Forelimb muscle (tissue), 1 donor: ENCODE data around the gene ACSL1. TPM values are rescaled to one million over a fixed set of nuclear protein-coding genes. Genes with fewer than 3 reads are reported as not detected.

Source experiments
- DNase-seq: peaks from one replicate; pipeline ENCODE4 v3.0.0-alpha.2; 2013; ENCODE audit warnings: low read depth
- polyA plus RNA-seq: library from polyadenylated mRNA; unstranded; fragments of 120-200 nt; gene quantifications from one replicate; pipeline ENCODE4 v1.2.1, GENCODE V29; 2013; ENCODE audit not compliant: insufficient read length

ACSL1 gene
- polyA plus RNA-seq, 1 donor, result 42.9 TPM

DNA sequence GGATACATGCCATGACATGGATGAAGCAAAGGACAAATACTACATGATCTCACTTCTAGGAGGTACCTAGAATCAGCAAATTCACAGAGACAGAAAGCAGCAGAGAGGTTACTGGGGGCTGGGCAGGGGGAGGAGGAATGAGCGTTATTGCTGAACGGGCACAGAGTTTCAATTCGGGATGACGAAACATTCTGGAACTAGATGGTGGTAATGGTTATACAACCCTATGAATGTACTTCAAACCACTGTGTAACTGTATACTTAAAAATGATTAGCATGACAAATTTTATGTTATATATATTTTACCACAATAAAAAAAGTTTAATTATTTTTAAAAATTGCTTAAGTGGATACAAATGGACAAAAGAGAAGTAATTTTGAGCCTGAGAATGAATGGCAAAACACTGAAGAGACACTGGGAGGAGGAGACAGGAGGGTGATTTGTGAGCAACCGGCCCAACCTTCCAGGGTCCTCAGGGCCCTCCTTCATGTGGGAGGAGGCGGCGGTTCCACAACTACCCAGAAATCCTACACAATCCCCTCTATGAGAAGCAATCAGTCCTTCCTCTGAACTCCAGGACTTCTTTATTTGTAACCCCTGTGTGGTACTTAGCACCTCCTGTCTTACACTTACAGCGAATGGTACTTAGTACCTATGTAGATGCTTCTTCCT is 14.1 kb downstream of the ACSL1 start:
- DNase-seq, result no peak

DNA sequence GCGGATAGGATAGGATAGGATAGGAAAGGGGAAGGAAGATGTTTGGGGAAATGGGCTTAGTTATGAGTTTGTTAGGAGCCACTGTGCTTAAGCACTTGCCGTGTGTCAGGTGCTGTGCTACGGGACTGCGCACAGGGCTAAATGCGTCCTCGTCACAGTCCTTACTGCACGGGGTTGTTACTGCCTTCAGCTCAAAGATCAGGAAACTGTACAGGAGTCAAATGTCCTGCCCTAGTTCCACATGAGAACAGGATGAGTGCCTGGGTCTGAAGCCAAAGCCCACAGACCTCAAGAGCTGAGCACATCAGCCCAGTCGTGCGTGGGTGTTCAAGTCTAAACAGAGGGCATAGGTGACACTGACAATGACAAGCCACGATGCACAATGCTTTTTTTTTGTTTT is 15.0 kb downstream of the ACSL1 start:
- no peak for DNase-seq

DNA sequence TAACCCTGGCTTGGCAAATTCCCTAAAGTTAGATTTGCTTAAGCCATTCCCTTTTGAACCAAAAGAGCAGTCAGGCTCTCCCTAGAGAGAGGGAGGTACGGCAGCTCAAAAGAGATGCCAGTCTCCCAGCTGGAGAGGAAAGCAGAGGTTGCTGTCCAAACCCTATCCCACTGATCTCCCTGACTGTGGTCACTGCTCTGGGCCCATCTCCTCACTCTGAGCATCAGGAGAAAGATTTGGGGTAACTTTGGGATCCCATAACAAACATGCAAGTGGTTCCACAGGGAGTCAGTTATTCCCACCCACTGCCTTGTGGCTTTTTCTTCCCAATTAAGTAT is 17.1 kb downstream of the ACSL1 start:
- DNase-seq, result no peak

DNA sequence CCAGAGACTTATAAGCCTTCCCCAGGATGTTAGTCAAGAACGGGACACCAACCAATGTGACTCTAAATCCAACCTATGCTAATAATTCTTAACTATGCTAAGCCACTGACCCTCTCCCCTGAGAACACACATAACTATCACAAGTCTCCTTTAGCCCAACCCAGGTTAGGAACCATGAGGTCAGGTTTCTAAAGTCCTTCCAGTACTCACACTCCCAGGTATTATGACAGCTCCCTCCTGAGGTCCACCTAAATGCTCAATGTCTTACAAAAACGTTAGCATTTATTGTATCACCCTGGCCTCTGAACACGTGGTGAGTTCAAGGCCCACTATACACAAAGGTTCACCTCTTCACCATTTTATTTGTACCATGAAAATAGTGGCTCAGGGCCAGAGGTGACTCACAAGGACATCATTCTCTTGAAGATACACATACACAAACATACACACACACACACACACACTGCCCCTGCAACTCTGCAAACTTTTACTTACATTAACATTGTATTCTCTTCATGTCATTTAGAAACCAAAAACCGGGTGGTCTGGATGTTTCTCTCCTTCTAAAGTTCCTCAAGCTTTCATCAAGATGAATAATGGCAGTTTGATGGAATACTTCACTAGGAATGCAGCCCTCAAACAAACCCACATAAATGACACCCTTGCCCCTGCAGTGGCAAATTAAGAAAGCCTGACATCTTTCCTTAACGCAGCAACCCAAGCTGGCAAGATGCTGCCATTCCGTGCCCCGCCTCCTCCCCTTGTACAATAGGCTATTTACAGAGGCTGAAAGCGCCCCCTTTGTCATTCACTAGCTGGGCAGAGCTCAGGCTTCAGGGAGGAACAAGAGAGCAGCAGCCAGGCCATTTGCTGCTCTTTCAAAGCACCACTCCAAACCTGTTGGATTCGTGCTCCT is 17.7 kb downstream of the ACSL1 start:
- no peak for DNase-seq

DNA sequence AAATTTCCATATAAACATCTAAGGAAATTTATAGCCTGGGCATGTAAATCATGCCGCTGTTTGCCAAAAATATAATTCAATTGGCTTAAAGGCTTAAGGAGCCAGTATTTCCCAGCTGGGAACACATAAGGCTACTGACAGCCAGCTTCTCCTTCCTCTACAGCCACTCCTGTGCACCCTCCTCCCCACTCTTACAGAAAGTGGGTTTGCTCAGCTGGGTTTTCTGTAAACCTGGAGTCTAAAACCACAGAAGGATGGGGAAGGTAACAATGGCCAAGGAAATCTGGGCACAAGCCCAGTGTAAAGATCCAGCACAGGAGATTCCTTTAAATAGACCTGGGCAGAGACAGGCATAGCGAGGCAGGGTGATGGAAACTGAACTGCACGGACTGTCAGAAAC is 18.5 kb downstream of the ACSL1 start:
- no peak for DNase-seq

DNA sequence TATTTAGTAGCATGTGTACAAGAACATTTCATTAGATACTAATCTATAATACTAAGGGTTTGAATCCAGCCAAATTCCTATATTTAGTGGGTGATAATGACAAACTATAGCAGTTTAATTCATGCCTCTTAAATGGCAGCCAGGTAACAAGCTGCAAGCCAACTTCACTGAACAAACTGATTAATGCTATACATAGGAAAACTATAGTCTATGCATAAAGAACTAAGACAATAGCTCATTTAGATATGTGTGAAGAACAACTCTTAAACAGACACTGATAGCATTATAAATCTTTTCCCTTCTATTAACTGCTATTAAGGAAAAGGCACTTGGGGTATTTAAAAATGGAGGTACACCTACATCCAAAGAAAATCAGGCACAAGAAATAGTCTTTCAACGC is 19.1 kb downstream of the ACSL1 start:
- DNase-seq, result no peak

DNA sequence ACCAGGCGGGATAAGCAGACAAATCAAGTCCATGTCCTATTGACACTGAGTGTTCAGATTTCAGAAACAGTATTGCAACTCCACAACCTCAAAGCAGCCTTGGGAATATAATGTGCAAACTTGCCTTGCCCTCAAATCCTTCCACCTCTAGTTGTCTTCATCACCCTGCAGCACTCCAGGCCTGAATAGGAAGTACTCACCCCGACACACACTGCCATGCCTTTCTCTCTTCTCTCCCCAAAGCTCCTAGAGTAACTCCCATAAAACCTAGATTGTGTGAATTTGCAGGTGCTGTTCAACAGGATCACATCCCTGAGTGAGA is 19.6 kb downstream of the ACSL1 start:
- DNase-seq, result no peak

DNA sequence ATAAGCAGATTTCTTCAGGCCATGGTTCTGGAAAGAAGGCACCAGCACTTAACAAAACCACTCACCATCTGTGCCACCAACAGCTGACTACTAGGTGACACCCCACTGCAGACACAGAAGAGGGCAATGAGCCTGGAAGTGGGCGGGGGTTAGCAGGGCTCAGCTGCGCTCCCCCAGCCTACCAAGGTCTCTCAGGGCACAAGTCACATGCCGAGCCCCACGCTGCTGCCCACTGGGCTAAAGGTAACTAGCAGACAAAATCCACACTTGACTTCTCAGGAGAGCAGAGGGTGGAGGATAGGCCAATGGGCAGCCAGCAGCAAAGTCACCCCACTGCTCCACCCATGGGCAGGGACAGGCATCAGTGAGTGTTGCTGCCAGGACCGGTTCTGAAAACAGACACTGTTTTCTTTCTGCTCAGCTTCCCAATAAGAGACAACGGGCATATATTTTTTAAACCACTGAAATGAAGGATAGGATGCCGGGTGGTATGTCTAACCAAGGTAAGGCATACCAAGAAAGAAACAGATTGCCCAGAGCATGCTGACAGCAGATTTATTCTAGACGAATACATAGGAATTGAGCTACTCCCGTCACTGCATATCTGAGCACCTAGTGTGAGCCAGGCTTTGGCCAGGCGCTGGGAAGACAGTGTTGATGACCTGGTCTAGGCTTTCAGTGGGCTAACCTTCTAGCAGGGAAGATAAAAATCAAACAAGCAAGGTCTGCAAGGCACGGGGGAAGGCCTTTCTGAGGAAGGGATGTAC is 20.1 kb downstream of the ACSL1 start:
- DNase-seq, result no peak

DNA sequence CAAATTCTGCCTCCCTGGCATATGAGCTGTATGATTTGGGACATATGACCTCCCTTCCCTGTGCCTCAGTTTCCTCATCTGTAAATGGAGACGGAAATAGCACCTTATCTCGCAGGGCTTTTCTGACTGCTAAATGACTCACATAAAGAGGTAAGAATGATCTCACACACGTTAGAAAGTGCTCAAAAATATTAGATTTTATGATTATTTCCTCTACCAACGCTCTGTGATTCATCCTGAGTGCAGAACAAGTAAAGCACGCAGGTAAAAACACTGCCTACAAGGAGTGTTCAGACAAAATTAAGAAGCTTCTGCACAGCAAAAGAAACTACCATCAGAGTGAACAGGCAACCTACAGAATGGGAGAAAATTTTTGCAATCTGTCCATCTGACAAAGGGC is 21.1 kb downstream of the ACSL1 start:
- no peak for DNase-seq

DNA sequence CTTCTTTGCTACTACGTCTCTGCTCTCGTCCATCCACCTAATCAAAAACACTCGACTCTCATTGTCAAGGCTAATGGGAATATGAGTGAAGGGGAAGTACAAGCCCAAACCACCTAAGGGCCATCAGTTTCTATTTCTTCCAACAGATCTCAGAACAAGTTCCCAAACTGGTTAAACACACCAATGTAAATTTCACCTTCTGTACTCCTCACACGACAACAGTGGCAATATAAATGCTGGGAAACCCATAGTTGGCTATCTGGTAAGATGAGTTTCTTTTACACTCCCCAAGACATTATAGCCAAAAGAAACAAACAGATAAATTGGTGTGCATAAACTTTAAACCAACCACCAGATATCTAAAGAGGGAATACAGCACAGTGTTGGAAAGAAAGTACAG is 21.9 kb downstream of the ACSL1 start:
- DNase-seq, result no peak

DNA sequence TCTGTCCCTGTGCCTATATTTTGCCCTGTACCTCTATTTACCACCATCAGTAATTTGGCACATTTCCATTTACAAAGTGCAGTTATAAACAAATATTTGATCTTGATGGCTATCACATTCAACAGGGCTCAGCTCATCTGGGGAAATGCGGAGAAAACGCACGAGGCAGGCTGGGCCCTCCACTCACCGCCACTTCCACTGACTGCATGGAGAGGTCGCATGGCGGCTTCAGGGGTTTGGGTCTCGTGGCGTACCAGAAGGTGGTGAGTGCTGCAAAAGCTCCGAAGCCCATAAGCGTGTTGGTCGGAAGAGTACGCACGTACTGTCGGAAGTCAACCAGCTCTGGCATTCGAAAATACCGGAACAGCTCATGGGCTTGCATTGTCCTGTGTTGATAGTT is 22.6 kb downstream of the ACSL1 start:
- no peak for DNase-seq

DNA sequence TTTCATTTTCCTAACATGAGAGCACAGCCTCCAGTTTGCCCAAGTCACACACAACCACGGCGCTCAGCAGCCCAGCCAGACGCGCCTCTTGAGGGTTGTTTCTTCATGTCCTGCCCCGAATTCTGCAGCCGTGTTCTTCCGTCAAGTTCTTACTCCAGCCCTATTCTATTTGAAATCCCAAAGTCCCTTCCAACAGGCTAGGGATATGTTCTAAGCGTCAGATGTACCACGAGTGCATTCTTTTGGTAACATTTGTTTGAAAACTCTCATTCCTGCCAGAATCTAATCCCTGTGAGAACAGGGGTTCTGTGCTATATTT is 23.1 kb downstream of the ACSL1 start:
- DNase-seq, result no peak

DNA sequence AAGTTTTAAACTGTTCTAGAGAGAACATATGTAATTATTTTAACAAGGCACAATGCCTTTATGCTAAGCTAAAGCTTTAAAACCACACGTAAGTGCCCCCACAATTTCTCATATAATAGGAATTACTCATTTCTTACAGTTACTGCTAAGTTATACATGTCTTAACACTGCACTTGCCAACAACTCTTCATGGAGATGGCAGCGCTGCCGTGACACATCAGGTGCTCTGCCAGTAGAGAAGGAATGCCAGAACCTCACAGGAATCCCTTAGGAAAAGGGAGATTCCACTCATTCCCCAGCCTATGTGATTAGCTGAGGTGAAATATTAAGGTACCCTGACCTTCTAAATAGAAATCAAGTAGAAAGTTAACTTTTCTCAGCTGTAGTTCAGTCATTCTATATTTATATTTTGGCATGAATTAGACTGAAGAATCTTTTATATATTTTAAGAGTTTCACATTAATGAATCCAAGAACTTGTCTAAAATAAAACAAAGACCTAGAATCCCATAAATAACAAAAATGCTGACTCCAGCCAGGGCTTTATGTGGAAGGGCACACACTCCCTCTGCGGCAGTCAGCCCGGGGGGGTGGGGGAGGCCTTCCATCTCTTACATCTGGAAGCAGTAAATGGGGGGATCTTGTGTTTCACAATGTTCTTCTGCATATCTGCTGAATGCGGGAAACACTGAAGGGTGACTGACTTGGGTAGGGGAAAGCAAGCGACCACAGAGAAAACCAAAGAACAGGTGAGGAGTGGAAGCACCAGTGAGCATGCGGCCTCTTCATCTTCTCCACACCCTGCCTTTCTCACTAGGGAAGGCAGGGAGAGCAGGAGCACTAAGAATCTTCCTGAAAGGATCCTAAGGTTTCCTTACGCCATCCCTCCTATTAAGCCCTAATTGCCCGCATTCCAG is 23.7 kb downstream of the ACSL1 start:
- DNase-seq, result no peak

DNA sequence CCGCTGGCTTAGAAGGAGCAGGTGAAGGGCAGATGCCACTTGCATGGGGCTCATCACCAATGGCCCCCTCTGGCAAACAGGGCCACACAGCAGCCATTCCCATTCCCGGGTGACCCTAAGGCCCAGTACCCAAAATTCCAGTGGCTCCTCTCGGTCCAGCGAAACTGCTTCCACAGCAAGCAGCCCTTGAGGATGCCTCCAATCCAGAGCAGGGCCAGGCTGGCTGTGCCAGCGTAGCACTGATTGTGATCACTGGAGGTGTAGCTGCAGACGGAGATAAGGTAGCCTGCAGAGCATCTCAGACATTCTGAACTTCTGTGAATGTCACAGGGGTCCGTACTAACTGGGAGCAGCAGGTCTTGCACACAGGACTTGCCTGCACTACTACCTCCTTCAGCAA is 27.3 kb downstream of the ACSL1 start:
- no peak for DNase-seq

DNA sequence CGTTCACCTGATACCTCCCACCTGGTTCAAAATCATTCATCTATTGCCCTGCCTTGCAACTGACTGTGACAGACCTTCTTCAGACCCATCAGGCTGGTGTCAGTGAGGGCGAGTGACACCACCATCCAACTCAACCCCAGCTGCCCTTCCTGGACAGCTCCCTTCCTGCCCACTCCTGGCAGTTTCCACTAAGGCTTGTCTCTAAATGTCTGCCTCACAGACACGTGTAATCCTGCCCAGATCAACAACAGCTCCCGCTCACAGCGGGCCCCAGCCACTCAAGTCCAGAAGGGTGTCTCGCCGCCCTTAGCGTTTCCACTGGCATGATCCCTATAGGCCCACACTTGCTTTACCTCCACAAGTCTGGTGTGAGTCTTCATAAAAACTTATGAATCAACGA is 28.9 kb downstream of the ACSL1 start:
- no peak for DNase-seq

DNA sequence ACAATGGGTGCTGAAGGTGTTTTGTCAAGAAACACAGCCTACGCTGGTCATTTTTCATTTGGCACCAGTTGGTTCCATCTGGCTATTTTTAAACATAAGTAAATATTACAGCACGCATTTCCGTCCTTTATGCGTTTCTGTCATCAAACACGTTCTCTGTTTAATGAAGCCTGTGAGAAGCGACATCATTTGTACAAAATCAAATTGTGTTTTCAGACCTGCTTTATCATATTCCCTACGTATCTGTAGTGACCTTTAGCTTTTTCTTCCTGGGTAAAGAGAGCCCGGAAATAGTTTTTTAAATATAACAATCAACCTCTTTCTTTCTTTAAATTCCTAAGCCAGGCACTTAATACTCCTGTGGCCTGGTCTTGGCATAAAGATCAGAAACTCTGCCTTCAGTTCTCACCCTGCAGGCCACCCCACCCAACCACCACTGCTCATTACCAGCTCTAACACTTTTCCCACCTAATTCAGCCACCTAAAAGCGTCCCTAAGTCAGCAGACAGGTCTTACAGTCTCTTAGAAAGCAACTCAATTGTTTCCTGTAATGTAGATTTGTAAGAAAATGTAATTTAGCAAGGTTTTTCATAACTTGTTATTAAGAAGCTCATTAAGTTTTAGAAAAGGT is 30.4 kb downstream of the ACSL1 start:
- no peak for DNase-seq

DNA sequence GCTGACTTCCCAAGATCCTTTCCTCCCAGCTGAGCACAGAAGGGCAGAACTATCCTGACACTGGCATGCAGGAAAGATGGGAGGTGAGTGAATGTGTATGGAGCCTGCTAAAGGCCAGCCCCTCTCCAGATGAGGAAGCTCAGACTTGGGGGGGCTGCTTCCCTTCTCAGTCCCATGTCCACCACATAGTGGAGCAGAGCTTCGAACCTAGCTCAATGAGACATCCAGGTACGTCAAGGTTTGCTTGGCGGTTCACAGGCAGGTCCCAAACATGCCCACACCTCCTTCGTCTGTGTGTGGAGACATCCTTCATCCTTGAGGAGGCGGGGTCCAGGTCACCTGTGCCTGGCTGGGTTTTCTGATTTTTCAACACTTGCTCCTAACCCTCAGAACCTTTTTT is 31.3 kb downstream of the ACSL1 start:
- no peak for DNase-seq

DNA sequence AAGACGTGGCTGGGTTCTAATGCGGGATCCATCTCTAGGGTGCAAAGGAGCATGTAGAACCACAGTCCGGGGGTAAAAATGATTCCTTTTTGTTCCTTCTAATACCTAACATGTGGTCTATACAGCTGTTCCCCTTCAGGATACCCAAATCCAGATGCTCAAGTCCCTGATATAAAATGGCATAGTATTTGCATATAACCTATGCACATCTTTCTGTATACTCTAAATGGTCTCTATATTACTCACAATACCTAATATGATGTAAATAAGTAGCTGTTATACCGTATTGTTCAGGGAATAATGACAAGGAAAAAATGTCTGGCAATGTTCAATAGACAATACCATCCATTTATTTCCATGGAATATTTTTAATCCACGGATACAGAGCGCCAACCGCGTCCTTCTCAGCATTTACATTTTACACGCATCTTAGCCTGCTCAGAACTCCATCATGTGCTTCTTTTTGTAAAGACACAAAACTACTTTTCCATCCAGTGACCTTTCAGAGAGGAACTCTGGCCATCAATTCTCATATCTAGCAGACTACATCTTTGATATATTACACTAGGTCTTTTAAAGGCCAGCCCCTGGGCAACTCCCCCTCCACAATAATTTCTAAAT is 31.9 kb downstream of the ACSL1 start:
- no peak for DNase-seq

DNA sequence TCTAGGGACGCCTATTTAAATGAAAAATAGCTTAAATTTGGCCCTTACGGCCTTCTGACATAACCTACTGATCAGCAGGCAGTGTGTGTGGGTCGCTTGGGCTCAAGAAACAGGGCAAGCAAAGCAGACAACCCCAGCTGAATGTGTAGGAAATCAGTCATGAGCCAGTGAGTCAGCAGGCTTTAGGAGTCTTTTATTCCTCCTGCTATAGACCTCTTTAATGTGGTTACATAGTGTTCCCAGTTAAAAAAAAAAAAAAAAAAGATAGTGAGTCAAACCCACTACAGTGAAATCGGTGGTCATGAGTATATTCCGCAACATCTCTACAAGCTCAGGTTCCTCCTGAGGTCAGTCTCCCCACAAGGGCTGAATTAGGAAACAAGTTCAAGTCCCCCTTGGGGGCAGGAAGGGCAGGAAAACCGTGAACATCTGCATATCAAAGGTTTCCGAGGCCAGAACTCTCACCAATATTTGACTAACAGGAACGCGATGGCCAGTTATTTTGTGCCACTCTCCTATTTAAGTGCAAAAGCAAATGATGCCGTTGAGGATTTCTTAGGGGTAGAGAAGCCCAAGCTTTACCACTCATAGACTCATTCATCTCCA is 32.7 kb downstream of the ACSL1 start:
- no peak for DNase-seq

DNA sequence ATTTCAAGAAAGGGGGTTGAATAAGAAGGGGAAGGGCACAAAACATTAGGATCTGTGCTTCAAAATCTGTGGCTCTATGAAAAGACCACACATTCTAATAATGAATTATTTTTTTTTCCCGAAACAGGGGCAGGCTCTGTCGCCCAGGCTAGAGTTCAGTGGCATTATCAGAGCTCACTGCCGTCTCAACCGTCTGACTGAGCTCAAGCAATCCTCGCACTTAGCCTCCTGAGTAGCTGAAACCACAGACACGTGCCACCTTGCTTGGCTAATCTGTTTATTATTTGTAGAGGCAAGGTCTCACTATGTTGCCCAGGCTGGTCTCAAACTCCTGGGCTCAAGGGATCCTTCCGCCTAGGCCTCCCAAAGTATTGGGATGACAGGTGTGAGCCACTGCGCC is 33.4 kb downstream of the ACSL1 start:
- no peak for DNase-seq

DNA sequence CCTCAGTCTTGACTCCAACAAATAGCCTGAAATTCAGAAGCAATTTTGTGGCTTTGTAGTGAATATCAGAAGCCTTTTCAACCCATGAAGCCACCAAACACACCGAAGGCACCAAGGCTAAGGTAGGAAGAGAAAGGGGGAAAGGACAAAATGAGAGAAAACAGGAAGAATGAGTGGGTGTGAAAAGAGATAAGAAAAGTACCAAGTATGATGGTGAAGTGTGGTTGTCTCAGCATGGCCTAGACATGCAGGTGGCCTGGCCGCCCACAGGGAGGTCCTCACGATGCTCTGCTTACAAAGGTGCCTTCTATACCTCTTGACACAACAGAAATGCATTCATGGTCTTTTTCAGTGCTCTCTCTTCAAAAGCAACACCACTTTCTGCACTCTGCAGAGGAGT is 34.9 kb downstream of the ACSL1 start:
- no peak for DNase-seq
